ENCODE results near the gene HOOK2.

The HOOK2 gene

DNA sequence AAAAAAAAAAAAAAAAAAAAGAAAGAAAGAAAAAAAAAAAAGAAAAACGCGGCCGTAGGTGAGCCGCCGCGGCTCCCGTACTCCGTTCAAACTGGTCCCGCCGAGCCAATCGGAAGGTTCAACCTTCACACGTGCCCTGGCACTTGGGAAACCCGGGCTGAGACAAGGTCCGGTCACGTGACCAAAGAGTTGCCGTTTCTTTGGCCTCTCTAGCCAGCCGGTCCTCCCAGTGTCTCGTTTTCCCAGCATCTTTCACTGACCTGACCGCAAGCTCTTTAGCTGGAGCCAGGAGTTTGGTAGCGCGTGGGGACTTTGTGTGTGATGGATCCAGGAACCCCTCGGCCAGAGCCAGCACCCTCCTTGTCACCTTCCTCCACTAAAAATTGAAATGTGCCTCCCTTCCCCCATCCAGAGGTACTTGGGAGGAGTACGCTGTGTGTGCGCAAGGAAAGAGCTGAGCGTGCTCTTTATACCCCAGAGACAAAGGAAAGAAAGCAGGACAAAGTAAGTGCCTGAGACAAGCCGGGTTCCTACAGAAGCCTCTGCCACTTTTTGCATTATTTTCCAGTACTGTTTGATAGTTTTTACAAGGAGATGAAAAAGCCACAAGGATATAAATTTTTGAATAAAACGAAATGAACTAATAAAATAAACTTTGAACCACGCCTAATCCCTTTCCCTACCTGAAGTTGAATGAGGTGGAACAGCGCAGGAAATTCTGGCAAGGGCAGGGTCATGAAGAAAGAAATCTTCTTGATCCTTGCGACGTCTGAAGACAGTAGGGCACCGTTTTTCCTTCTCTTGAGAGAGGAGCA is 52.6 kb downstream of the HOOK2 start:
- TF ChIP-seq, protein P1, sequence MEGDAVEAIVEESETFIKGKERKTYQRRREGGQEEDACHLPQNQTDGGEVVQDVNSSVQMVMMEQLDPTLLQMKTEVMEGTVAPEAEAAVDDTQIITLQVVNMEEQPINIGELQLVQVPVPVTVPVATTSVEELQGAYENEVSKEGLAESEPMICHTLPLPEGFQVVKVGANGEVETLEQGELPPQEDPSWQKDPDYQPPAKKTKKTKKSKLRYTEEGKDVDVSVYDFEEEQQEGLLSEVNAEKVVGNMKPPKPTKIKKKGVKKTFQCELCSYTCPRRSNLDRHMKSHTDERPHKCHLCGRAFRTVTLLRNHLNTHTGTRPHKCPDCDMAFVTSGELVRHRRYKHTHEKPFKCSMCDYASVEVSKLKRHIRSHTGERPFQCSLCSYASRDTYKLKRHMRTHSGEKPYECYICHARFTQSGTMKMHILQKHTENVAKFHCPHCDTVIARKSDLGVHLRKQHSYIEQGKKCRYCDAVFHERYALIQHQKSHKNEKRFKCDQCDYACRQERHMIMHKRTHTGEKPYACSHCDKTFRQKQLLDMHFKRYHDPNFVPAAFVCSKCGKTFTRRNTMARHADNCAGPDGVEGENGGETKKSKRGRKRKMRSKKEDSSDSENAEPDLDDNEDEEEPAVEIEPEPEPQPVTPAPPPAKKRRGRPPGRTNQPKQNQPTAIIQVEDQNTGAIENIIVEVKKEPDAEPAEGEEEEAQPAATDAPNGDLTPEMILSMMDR (IDR thresholded peaks at IDR 0.05; ENCODE audit: poor library complexity, severe bottlenecking), result no peak
- peak; percentile 73 for ATAC-seq (ENCODE audit: low read depth)
- peak; percentile 99 for DNase-seq (ENCODE audit: low spot score)
- Histone ChIP-seq H3K27me3 (ENCODE audit: insufficient read depth, poor library complexity, severe bottlenecking) (no peaks in the 10 kb centered on the region), H3K4me3 (ENCODE audit: severe bottlenecking) (peak overlapping the region; percentile 72), H3K36me3 (ENCODE audit: low read depth) (peaks cover 19% of the 10 kb centered on the region), H3K27ac (ENCODE audit: poor library complexity, severe bottlenecking) (peak overlapping the region; percentile 76), H3K4me1 (ENCODE audit: insufficient read depth, poor library complexity, severe bottlenecking) (no peaks in the 10 kb centered on the region), H3K9me3 (ENCODE audit: severe bottlenecking) (no peaks in the 10 kb centered on the region)

DNA sequence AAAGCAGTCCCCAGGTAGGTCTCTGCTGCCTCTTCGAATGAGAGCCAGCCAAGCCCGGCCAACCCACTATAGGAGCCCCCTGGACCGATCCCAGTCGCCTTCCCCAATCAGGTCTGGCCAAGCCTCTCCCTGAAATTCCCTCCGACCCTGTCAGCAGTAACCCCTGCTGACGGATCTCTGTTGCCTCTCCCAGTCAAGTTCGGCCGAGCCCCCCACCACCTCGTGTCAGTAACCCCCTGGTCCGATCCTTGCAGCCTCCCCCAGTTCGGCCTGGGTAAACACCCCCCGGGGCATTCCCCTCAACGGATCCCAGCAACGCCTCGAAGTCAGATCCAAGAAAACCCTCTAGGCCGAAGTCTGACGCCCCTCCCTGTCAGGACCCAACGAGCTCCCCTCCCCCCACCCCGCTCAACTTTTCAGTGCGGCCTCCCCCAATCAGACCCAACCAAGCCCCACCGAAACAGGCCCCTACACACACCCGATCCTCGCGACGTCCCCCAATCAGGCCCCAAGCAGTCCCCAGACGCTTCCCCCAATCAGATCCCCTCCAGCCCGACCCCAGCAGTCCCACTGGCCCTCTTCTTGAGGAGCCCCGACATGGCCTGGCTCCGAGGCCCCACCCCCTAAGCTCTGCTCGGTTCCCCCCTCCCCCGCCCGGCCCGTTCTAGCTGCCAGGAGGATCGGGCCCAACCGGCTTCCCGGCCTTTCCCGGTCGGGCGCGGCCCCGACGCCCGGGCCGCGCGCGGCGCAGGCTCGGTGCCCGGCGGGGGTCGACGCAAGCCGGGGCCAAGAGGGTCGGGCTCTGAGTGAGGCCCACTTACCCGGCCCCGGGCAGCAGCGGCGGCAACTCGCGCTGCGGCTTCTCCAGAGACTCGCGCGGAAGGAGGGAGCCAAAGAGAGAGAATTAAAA is 53.4 kb downstream of the HOOK2 start:
- Histone ChIP-seq H3K27me3 (ENCODE audit: insufficient read depth, poor library complexity, severe bottlenecking) (no peaks in the 10 kb centered on the region), H3K36me3 (ENCODE audit: low read depth) (peaks cover 27% of the 10 kb centered on the region), H3K9me3 (ENCODE audit: severe bottlenecking) (no peaks in the 10 kb centered on the region), H3K4me1 (ENCODE audit: insufficient read depth, poor library complexity, severe bottlenecking) (no peaks in the 10 kb centered on the region), H3K4me3 (ENCODE audit: severe bottlenecking) (peak overlapping the region; percentile 72), H3K27ac (ENCODE audit: poor library complexity, severe bottlenecking) (peak overlapping the region; percentile 76)
- TF ChIP-seq, protein P1 (IDR thresholded peaks at IDR 0.05; ENCODE audit: poor library complexity, severe bottlenecking), result no peak
- DNase-seq (ENCODE audit: low spot score) (no peak), ATAC-seq (ENCODE audit: low read depth) (peak; percentile 40)

DNA sequence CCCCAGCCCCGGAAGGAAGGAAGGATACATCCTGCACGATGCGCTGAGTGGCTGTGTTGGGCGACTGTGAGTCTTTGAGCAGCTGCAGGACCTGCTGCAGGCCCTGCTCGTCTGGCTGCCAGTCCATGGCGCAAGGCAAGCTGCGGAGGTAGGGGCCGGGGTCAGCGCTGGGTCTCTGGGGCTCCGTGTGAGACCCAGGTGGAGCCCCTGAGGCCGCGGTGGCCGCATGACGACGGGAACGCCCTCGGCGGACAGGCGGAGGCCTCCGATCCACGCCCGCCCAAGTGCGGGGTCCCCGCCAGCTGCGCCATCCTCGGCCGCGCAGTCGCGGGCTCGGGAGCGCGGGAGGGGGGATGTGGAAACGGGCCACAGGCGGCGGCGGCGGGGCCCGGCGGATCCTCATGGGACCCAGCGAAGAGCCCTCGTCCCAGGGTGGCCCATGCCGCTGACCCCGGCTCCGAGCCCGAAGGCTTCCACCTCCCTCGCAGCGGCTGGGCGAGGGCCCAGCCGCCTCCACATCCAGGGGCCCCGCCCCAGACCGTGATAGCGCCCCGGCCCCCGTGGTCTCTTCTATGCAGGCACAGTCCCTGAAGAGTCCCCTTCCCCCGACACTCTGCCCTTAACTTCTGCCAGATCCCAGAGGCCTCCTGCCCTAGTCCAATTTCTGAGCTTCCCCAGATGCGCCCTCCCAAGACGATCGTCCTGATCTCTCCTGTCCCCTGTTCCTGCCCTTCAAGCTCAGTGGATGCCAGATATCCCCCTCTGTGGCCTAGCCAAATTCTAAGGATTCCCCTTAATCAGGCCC is 54.3 kb downstream of the HOOK2 start:
- TF ChIP-seq, protein P1 (IDR thresholded peaks at IDR 0.05; ENCODE audit: poor library complexity, severe bottlenecking), result no peak
- H3K4me3 ChIP-seq (ENCODE audit: severe bottlenecking), result peak overlapping the region; percentile 72
- no peaks in the 10 kb centered on the region for H3K9me3 ChIP-seq (ENCODE audit: severe bottlenecking)
- no peaks in the 10 kb centered on the region for H3K27me3 ChIP-seq (ENCODE audit: insufficient read depth, poor library complexity, severe bottlenecking)
- H3K36me3 ChIP-seq (ENCODE audit: low read depth), result peaks cover 36% of the 10 kb centered on the region
- H3K4me1 ChIP-seq (ENCODE audit: insufficient read depth, poor library complexity, severe bottlenecking), result no peaks in the 10 kb centered on the region
- peak; percentile 8; the same call in 1 of the 3 replicates for ATAC-seq (ENCODE audit: low read depth)
- DNase-seq (ENCODE audit: low spot score), result no peak
- H3K27ac ChIP-seq (ENCODE audit: poor library complexity, severe bottlenecking), result peak overlapping the region; percentile 76

DNA sequence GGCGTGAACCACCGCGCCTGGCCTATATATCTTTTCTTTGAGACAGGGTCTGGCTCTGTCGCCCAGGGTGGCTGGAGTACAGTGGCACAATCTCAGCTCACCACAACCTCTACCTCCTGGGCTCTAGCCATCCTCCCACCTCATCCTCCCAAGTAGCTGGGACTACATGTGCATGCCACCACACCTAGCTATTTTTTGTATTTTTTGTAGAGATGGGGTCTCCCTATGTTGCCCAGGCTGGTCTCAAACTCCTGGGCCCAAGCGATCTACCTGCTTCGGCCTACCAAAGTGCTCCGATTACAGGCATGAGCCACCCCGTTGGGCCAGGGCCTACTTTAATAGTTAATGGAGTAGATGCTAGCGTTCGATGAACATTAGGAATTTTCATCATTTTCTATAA is 55.1 kb downstream of the HOOK2 start:
- peak overlapping the region; percentile 76 for H3K27ac ChIP-seq (ENCODE audit: poor library complexity, severe bottlenecking)
- no peaks in the 10 kb centered on the region for H3K4me1 ChIP-seq (ENCODE audit: insufficient read depth, poor library complexity, severe bottlenecking)
- DNase-seq (ENCODE audit: low spot score), result no peak
- no peaks in the 10 kb centered on the region for H3K27me3 ChIP-seq (ENCODE audit: insufficient read depth, poor library complexity, severe bottlenecking)
- ATAC-seq (ENCODE audit: low read depth), result no peak
- TF ChIP-seq, protein P1 (IDR thresholded peaks at IDR 0.05; ENCODE audit: poor library complexity, severe bottlenecking), result no peak
- H3K4me3 ChIP-seq (ENCODE audit: severe bottlenecking), result peak overlapping the region; percentile 72
- H3K9me3 ChIP-seq (ENCODE audit: severe bottlenecking), result no peaks in the 10 kb centered on the region
- peaks cover 44% of the 10 kb centered on the region for H3K36me3 ChIP-seq (ENCODE audit: low read depth)

Data from RWPE2 (cell line).